ENCODE data around the gene BICD1. TPM values are rescaled to one million over a fixed set of nuclear protein-coding genes. Genes with fewer than 3 reads are reported as not detected.
"Not testable (repeated sequence)": the region's sequence is repeated elsewhere in the genome, so short reads cannot be mapped to it uniquely, and the experiment has no call there.

BICD1 gene
- total RNA-seq, 1 experiment from 2014 or later = 21.1 TPM

GRCh38 chr12:32248441-32249140 is 141.9 kb downstream of the BICD1 start:
- DNase-seq (ENCODE audit: low spot score) = no peak

- DNase-seq (ENCODE audit: low spot score) = no peak
Measured at GRCh38 chr12:32249777-32250176, 143.1 kb downstream of the BICD1 start.

GRCh38 chr12:32252199-32253073 is 145.8 kb downstream of the BICD1 start:
- DNase-seq (ENCODE audit: low spot score) = no peak

GRCh38 chr12:32253154-32253790 is 146.6 kb downstream of the BICD1 start:
- no peak for DNase-seq (ENCODE audit: low spot score)

- DNase-seq (ENCODE audit: low spot score) = no peak
Measured at GRCh38 chr12:32254260-32254956, 147.8 kb downstream of the BICD1 start.

GRCh38 chr12:32255588-32255987 is 148.9 kb downstream of the BICD1 start:
- DNase-seq (ENCODE audit: low spot score) = no peak

- DNase-seq (ENCODE audit: low spot score) = no peak
Measured at GRCh38 chr12:32257695-32258496, 151.2 kb downstream of the BICD1 start.

- no peak for DNase-seq (ENCODE audit: low spot score)
Measured at GRCh38 chr12:32260696-32261095, 154.0 kb downstream of the BICD1 start.

- DNase-seq (ENCODE audit: low spot score) = peak; percentile 21
Measured at GRCh38 chr12:32261638-32262037, 155.0 kb downstream of the BICD1 start.

GRCh38 chr12:32264961-32265360 is 158.3 kb downstream of the BICD1 start:
- no peak for DNase-seq (ENCODE audit: low spot score)

- no peak for DNase-seq (ENCODE audit: low spot score)
Measured at GRCh38 chr12:32265456-32265855, 158.8 kb downstream of the BICD1 start.

- DNase-seq (ENCODE audit: low spot score) = no peak
Measured at GRCh38 chr12:32265951-32266350, 159.3 kb downstream of the BICD1 start.

GRCh38 chr12:32266756-32267155 is 160.1 kb downstream of the BICD1 start:
- no peak for DNase-seq (ENCODE audit: low spot score)

GRCh38 chr12:32270818-32271710 is 164.4 kb downstream of the BICD1 start:
- peak; percentile 72 for DNase-seq (ENCODE audit: low spot score)

GRCh38 chr12:32272465-32272864 is 165.8 kb downstream of the BICD1 start:
- no peak for DNase-seq (ENCODE audit: low spot score)

GRCh38 chr12:32273063-32273522 is 166.4 kb downstream of the BICD1 start:
- no peak for DNase-seq (ENCODE audit: low spot score)

GRCh38 chr12:32273712-32274111 is 167.1 kb downstream of the BICD1 start:
- no peak for DNase-seq (ENCODE audit: low spot score)

GRCh38 chr12:32274665-32275064 is 168.0 kb downstream of the BICD1 start:
- DNase-seq (ENCODE audit: low spot score) = no peak

GRCh38 chr12:32275520-32275919 is 168.9 kb downstream of the BICD1 start:
- DNase-seq (ENCODE audit: low spot score) = not testable (repeated sequence)

GRCh38 chr12:32277774-32278173 is 171.1 kb downstream of the BICD1 start:
- DNase-seq (ENCODE audit: low spot score) = no peak
